A549 (cell line): ENCODE measurements around the gene CACNA1S. TPM values are rescaled to one million over a fixed set of nuclear protein-coding genes. Genes with fewer than 3 reads are reported as not detected.

Source experiments
- ATAC-seq, 2 experiments: fragments of 200-7000 bp in 1 of 2; fragments of >200 bp in 1 of 2; cut with Nextera tagmentation in 1 of 2; cut with Tn5 transposase in 1 of 2; 3 replicates each; pipeline versions ENCODE4 v1.8.0 to v1.9.1; 2018 to 2020; ENCODE audit warnings: mild to moderate bottlenecking in 1 of 2, moderate library complexity in 1 of 2
- CTCF ChIA-PET: fragments of 300-600 bp; sonication (Branson Sonifier 250); formaldehyde crosslinking; extraction: SDS; loops from one replicate; lab custom pipeline; 2021; ENCODE audit warnings: antibody characterized with exemption, inconsistent platforms; lab: Yijun Ruan, JAX
- POLR2A ChIA-PET: fragments of 350-600 bp; formaldehyde crosslinking; extraction: SDS; loops from one replicate; lab custom pipeline; 2021; ENCODE audit warnings: antibody characterized with exemption, inconsistent platforms; lab: Yijun Ruan, JAX
- DNase-seq, 2 experiments: peaks; one replicate each; pipeline versions ENCODE4 v3.0.0 to v3.0.0-alpha.2; 2011 to 2016; ENCODE audit warnings: low read depth in 1 of 2, low spot score in 1 of 2
- FAIRE-seq: peaks from 2 replicates; lab custom pipeline; 2011; peaks lifted over from hg19 to GRCh38; lab: Jason Lieb, UNC
- H3K27ac ChIP-seq, 2 experiments: fragments of >200 bp; sonication (Bioruptor Twin); formaldehyde crosslinking; 3 replicates each; pipeline ENCODE4 v1.5.1; 2016 to 2017
- H3K4me1 ChIP-seq: fragments of >200 bp; sonication (Bioruptor Twin); formaldehyde crosslinking; 3 replicates; pipeline ENCODE4 v1.6.1; 2016
- H3K4me2 ChIP-seq: fragments of >200 bp; sonication (Bioruptor Twin); formaldehyde crosslinking; 3 replicates; pipeline ENCODE4 v1.6.1; 2016
- H3K4me3 ChIP-seq: fragments of >200 bp; sonication (Bioruptor Twin); formaldehyde crosslinking; 3 replicates; pipeline ENCODE4 v1.5.1; 2016
- H3K9me3 ChIP-seq: fragments of >200 bp; sonication (Bioruptor Twin); formaldehyde crosslinking; 3 replicates; pipeline ENCODE4 v1.6.1; 2016
- CBX2 ChIP-seq: fragments of 200-600 bp; sonication (generic); IDR thresholded peaks from 2 replicates; pipeline ENCODE4 v1.6.1; 2016; ENCODE audit warnings: low read depth, mild to moderate bottlenecking, borderline replicate concordance
- CHD2 ChIP-seq: fragments of 150-350 bp; IDR thresholded peaks from 2 replicates; pipeline ENCODE4 v1.6.1; 2014; ENCODE audit warnings: low read length; ENCODE audit not compliant: partially characterized antibody
- ESRRA ChIP-seq: fragments of 150-350 bp; IDR thresholded peaks from 2 replicates; pipeline ENCODE4 v1.6.1; 2014; ENCODE audit warnings: mild to moderate bottlenecking, low read length, borderline replicate concordance
- FOXS1 ChIP-seq: fragments of 250-450 bp; sonication (Bioruptor Pico); IDR thresholded peaks from 2 replicates; pipeline ENCODE4 v1.5.0; 2020; ENCODE audit warnings: mild to moderate bottlenecking, moderate library complexity
- GATA3 ChIP-seq: IDR thresholded peaks from 2 replicates; pipeline ENCODE4 v1.6.1; 2012; ENCODE audit warnings: borderline replicate concordance
- HOXA7 ChIP-seq: fragments of 250-450 bp; sonication (Bioruptor Pico); IDR thresholded peaks from 2 replicates; pipeline ENCODE4 v1.5.0; 2020; ENCODE audit warnings: mild to moderate bottlenecking, moderate library complexity
- HOXB5 ChIP-seq: fragments of 250-450 bp; sonication (Bioruptor Pico); IDR thresholded peaks from 2 replicates; pipeline ENCODE4 v1.5.0; 2020; ENCODE audit warnings: mild to moderate bottlenecking, moderate library complexity
- KDM1A ChIP-seq: fragments of 200-600 bp; sonication (generic); IDR thresholded peaks from 2 replicates; pipeline ENCODE4 v1.6.1; 2016; ENCODE audit warnings: low read depth, mild to moderate bottlenecking
- MAZ ChIP-seq: fragments of 150-350 bp; IDR thresholded peaks from 2 replicates; pipeline ENCODE4 v1.6.1; 2014; ENCODE audit warnings: antibody characterized with exemption, low read depth, low read length, borderline replicate concordance
- POLR2AphosphoS2 ChIP-seq: conservative IDR thresholded peaks from 2 replicates; pipeline ENCODE4 v1.6.1; 2012; ENCODE audit warnings: low read length, improper control_type of control experiment, inconsistent platforms
- RAD21 ChIP-seq, 2 experiments: fragments of >200 bp in 1 of 2; sonication (Bioruptor Twin) in 1 of 2; formaldehyde crosslinking in 1 of 2; IDR thresholded peaks in 1 of 2; conservative IDR thresholded peaks in 1 of 2; 2 replicates in 1 of 2; 3 replicates in 1 of 2; pipeline ENCODE4 v1.6.1; 2012 to 2018; ENCODE audit warnings: inconsistent platforms in 1 of 2
- RARB ChIP-seq: fragments of 250-450 bp; sonication (Bioruptor Pico); IDR thresholded peaks from 2 replicates; pipeline ENCODE4 v1.8.0; 2021; ENCODE audit warnings: mild to moderate bottlenecking, moderate library complexity
- RFX5 ChIP-seq: fragments of 450-650 bp; IDR thresholded peaks from 2 replicates; pipeline ENCODE4 v1.7.1; 2014; ENCODE audit warnings: antibody characterized with exemption, mild to moderate bottlenecking, moderate library complexity
- WGBS: methylation state at CpG from one replicate; pipeline ENCODE4 v1.1.6; 2017; ENCODE audit errors: missing lambda C conversion rate; 5-methylcytosine and 5-hydroxymethylcytosine counted together
- polyA plus RNA-seq, 4 experiments: library from polyadenylated mRNA; depleted of rRNA in 3 of 4; stranded (reverse); fragments of >200 nt; fragmentation: RNase III in 1 of 4; extraction: RNeasy Plus Mini Kit Qiagen cat#74134 plus additional on column Dnase treatment in 1 of 4; gene quantifications; 2 replicates in 3 of 4; 3 replicates in 1 of 4; pipeline ENCODE4 v1.2.3, GENCODE V29; 2011 to 2017
- TF ChIP-seq, protein P1 (sequence below): fragments of >200 bp; sonication (Bioruptor Twin); formaldehyde crosslinking; IDR thresholded peaks from 2 replicates; pipeline ENCODE4 v1.6.1; 2016
- TF ChIP-seq, protein P2 (sequence below): fragments of >200 bp; sonication (Bioruptor Twin); formaldehyde crosslinking; IDR thresholded peaks from 3 replicates; pipeline ENCODE4 v1.6.1; 2016
- TF ChIP-seq, protein P3 (sequence below): IDR thresholded peaks from 2 replicates; pipeline ENCODE4 v1.6.1; 2012
- TF ChIP-seq, protein P4 (sequence below): fragments of 150-350 bp; IDR thresholded peaks from 2 replicates; pipeline ENCODE4 v1.6.1; 2014; ENCODE audit warnings: low read depth, mild to moderate bottlenecking, low read length
- TF ChIP-seq, protein P5 (sequence below): IDR thresholded peaks from 2 replicates; pipeline ENCODE4 v1.6.1; 2012; ENCODE audit warnings: low read depth, borderline replicate concordance
- TF ChIP-seq, protein P6 (sequence below): fragments of 450-650 bp; IDR thresholded peaks from 2 replicates; pipeline ENCODE4 v1.6.1; 2014; ENCODE audit warnings: antibody characterized with exemption

Gene CACNA1S
- polyA plus RNA-seq, 2 of the 4 experiments (the other 2 are of a cell fraction) = 0.01 TPM; not detected in 1

DNA sequence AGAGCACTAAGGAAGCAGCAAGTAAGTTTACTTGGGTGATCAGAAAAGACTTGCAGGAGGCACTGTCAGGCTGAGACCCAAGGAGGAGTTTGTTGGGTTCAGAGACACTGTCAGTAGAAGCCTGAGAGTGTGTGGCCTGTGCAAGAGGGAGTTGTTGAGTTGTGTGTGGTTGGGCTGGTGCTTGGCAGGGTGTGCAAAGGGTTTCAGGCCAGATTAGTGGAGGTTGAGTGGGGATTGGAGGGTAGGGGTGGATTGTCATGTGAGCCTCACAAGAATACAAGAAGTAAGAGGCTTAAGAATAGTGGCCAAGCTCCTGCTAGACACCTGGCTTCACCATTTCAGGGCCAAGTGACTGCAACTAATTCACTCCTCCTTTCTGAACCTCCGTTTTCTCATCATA lies 79.8 kb downstream of the CACNA1S start:
- H3K27ac ChIP-seq = no peak overlapping the region
- POLR2A ChIA-PET = no interaction called here
- H3K4me1 ChIP-seq = no peaks in the 10 kb centered on the region; the same call in 2 of the 3 replicates
- CTCF ChIA-PET = interaction anchor here (1.2 kb wide), 1 partner anchor 61 kb away, joined by 3 read pairs; no protein-coding TSS in a partner anchor
- WGBS = 77% methylated on average over 1 of the region's 1 CpG
- H3K4me3 ChIP-seq = no peak overlapping the region
- TF ChIP-seq, protein P1, sequence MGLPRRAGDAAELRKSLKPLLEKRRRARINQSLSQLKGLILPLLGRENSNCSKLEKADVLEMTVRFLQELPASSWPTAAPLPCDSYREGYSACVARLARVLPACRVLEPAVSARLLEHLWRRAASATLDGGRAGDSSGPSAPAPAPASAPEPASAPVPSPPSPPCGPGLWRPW = no peak
- TF ChIP-seq RARB (CRISPR knock-in tag) (no peak), ESRRA (no peak), MAZ (no peak), GATA3 (no peak), RAD21 (conservative IDR thresholded peaks at IDR 0.05 in 1 of 2, IDR thresholded peaks at IDR 0.05 in 1 of 2) (no peak), CBX2 (no peak), CHD2 (no peak), RFX5 (no peak), FOXS1 (no peak), POLR2AphosphoS2 (no peak), HOXA7 (CRISPR knock-in tag) (no peak), HOXB5 (CRISPR knock-in tag) (no peak), KDM1A (no peak)
- TF ChIP-seq, protein P2, sequence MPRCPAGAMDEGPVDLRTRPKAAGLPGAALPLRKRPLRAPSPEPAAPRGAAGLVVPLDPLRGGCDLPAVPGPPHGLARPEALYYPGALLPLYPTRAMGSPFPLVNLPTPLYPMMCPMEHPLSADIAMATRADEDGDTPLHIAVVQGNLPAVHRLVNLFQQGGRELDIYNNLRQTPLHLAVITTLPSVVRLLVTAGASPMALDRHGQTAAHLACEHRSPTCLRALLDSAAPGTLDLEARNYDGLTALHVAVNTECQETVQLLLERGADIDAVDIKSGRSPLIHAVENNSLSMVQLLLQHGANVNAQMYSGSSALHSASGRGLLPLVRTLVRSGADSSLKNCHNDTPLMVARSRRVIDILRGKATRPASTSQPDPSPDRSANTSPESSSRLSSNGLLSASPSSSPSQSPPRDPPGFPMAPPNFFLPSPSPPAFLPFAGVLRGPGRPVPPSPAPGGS = no peak
- TF ChIP-seq, protein P3, sequence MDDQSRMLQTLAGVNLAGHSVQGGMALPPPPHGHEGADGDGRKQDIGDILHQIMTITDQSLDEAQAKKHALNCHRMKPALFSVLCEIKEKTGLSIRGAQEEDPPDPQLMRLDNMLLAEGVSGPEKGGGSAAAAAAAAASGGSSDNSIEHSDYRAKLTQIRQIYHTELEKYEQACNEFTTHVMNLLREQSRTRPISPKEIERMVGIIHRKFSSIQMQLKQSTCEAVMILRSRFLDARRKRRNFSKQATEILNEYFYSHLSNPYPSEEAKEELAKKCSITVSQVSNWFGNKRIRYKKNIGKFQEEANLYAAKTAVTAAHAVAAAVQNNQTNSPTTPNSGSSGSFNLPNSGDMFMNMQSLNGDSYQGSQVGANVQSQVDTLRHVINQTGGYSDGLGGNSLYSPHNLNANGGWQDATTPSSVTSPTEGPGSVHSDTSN = no peak
- TF ChIP-seq, protein P4, sequence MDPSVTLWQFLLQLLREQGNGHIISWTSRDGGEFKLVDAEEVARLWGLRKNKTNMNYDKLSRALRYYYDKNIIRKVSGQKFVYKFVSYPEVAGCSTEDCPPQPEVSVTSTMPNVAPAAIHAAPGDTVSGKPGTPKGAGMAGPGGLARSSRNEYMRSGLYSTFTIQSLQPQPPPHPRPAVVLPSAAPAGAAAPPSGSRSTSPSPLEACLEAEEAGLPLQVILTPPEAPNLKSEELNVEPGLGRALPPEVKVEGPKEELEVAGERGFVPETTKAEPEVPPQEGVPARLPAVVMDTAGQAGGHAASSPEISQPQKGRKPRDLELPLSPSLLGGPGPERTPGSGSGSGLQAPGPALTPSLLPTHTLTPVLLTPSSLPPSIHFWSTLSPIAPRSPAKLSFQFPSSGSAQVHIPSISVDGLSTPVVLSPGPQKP = no peak
- TF ChIP-seq, protein P5, sequence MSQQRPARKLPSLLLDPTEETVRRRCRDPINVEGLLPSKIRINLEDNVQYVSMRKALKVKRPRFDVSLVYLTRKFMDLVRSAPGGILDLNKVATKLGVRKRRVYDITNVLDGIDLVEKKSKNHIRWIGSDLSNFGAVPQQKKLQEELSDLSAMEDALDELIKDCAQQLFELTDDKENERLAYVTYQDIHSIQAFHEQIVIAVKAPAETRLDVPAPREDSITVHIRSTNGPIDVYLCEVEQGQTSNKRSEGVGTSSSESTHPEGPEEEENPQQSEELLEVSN = no peak
- TF ChIP-seq, all 56 proteins: peak for 0
- DNase-seq (no peak), FAIRE-seq (no peak), ATAC-seq (no peak)
- H3K9me3 ChIP-seq = no peaks in the 10 kb centered on the region
- H3K4me2 ChIP-seq = no peak overlapping the region

DNA sequence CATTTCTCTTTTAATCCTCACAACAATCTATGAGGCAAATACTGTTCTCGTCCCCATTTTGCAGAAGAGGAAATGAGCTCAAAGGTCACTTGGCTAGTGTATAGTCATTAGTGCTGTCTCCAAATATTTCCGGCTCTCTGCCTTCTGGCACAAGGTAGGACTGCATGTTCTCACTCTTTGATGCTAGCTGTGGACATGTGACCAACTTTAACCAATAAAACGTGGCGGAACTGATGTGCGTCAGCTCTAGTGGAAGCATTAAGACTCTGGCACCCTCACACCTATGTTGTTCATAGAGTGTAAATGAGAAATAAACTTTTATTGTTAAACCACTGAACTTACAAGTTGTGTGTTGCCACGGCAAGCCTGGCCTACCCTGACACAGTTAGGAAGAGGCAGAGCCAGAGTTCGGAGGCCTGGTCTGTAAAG lies 83.8 kb downstream of the CACNA1S start:
- TF ChIP-seq, protein P3 = no peak
- TF ChIP-seq, protein P6, sequence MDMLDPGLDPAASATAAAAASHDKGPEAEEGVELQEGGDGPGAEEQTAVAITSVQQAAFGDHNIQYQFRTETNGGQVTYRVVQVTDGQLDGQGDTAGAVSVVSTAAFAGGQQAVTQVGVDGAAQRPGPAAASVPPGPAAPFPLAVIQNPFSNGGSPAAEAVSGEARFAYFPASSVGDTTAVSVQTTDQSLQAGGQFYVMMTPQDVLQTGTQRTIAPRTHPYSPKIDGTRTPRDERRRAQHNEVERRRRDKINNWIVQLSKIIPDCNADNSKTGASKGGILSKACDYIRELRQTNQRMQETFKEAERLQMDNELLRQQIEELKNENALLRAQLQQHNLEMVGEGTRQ = peak; percentile 48
- no peak for TF ChIP-seq RARB (CRISPR knock-in tag)
- H3K4me3 ChIP-seq = no peak overlapping the region
- POLR2A ChIA-PET = no interaction called here
- CTCF ChIA-PET = interaction anchor here (0.6 to 1.6 kb wide), 5 partner anchors 15 to 1210 kb away, joined by 3 to 6 read pairs (median 4); no protein-coding TSS in a partner anchor
- ATAC-seq (no peak), FAIRE-seq (no peak), DNase-seq (no peak)
- H3K4me2 ChIP-seq = no peak overlapping the region
- no peak overlapping the region for H3K27ac ChIP-seq
- H3K9me3 ChIP-seq = no peaks in the 10 kb centered on the region
- WGBS = 77% methylated on average over 7 of the region's 7 CpGs
- H3K4me1 ChIP-seq = peaks cover 21% of the 10 kb centered on the region
